GM18520 (cell line): ENCODE measurements around the gene KRTAP12-4.
"Not testable (repeated sequence)": the region's sequence is repeated elsewhere in the genome, so short reads cannot be mapped to it uniquely, and the experiment has no call there.

Source experiments
- ATAC-seq: cut with Tn5 transposase; IDR thresholded peaks from one replicate; pipeline ENCODE4 v1.9.1; 2021; ENCODE audit not compliant: unreplicated experiment

KRTAP12-4 gene

DNA sequence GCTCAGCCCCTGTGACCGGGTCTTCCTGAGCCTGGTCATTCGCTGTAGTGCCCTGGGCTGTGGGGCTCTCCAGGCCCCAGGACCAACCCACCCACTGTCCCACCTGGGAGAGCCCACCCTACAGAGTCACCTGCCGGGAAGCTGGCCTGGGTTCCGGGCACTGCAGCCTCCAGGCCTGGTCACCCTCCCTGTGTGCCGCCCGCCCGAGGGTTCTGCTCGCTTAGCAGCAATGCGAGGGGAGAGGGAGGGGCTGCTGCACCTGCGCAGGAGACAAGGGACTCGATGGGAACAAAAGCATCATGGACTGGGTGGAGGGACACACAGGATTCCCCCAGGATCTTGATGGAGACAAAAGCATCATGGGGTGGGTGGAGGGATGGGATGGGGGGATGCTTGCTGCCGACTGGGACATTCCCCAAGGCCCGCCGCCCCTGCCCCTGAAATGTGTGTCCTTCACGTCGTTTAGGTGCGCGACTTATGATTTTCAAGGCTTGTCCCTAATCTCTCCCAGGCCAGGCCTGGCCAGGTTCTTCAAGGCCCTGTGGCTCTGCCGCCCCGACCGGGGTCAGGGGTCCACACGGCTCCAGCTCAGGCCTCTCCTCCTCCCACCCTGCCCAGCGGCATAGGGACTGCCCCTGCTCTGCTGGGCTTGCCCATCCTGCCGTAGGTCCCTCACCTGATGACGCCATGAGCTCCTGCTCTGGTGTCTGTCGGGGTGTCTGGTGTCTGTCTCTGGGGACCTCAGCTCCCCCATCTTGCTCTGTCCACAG is 40.9 kb downstream of the KRTAP12-4 start:
- ATAC-seq: no peak

DNA sequence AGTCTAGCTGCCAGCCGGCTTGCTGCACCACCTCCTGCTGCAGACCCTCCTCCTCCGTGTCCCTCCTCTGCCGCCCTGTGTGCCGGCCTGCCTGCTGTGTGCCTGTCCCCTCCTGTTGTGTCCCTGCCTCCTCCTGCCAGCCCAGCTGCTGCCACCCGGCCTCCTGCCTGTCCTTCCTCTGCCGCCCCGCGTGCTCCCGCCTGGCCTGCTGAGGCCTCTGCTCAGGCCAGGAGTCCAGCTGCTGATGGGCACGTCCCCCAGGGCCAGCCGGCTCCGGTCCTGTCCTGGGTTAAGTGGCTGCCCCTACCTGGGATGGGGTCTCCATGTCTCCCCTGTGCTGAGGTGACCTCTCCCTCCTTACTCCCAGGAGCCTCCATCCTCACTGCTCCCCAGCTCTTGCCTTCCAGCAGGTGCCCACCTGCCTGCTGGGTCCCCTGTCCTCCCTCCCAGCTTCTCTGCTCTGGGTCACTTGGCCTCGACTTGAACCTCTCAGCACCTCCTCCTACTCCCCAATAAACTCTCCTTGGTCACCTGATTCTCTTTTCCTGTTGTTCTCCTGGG is 41.7 kb downstream of the KRTAP12-4 start:
- no peak for ATAC-seq

DNA sequence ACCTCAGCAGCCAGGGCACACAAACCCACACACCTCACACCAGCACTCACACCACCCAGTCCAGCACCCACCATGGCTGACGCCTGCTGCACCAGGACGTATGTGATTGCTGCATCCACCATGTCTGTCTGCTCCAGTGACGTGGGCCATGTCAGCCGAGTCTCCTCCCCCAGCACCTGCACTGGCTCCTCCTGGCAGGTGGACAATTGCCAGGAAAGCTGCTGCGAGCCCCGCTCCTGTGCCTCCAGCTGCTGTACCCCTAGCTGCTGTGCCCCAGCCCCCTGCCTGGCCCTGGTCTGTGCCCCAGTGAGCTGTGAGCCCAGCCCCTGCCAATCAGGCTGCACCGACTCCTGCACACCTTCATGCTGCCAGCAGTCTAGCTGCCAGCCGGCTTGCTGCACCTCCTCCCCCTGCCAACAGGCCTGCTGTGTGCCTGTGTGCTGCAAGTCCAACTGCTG is 42.4 kb downstream of the KRTAP12-4 start, which contains the start of gene KRTAP10-8:
Gene KRTAP10-8 (plus strand): TSS at position 51 of the 458 bp plus-strand sequence. CDS start 22 bp downstream, at position 73.
- ATAC-seq: no peak

DNA sequence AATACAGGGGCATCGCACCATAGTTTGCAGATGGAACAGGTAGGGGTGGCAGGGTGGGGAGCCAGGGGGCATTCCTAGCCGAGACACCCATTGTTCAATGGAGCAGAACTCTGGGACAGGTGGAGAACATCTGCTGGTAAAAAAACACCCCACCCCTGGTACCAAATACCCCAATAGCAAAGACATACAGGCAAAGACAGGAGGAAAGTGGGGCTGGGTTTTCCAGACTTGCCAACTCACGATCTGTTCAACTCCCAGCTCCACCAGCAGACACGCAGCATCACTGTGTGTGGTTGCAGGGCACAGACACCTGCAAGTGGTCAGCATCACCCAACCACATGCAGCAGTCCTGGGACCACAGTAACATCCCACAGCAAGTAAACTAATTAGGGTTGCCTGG is 42.9 kb downstream of the KRTAP12-4 start:
- ATAC-seq: no peak

DNA sequence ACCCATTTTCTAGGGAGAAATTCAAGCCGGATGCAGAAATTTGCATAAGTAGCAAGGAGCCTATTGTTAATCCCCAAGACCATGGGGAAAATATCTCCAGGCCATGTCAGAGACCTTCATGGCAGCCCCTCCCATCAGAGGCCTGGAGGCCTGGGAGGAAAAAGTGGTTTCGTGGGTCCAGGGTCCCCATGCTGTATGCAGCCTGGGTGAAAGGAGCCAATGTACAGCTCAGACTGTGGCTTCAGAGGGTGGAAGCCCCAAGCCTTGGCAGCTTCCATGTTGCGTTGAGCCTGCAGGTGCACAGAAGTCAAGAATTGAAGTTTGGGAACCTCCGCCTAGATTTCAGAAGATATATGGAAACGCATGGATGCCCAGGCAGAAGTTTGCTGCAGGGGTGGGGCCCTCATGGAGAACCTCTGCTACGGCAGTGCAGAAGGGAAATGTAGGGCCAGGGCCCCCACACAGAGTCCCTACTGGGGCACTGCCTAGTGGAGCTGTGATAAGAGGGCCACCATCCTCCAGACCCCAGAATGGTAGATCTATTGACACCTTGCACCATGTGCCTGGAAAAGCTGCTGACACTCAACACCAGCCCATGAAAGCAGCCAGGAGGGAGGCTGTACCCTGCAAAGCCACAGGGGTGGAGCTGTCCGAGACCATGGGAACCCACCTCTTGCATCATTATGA is 44.2 kb downstream of the KRTAP12-4 start:
- ATAC-seq: not testable (repeated sequence)

DNA sequence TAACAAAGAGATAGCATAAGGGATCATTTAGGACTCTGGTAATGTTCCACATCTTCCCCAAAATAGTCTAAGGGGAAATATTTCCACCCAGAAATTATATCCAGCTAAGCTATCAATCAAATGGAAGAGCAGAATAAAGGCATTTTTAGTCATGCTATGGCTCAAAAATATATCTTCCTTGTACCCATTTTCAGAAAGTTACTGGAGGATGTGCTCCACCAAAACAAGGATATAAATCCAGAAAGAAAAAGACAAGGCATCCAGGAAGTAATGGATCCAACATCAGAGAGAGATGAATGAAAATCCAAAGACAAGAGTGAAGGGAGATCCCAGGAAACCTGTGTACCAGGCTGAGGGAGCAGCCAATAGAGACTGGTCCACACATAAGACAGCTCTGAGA is 45.3 kb downstream of the KRTAP12-4 start:
- no peak for ATAC-seq

DNA sequence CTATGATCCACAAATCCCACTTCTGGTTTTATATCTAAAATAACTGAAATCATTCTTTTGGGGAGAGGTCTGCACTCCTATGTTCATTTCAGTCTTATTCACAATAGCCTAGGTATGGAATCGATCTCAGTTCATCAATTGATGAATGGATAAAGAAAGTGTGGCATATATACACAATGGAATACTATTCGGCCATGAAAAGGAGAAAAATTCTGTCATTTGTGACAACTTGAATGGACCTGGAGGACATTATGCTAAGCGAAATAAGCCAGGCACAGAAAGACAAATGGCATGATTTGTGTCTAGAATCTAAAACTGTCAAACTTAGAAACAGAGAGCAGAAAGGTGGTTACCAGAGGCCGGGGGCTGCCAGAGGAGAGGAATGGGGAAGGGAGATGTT is 48.0 kb downstream of the KRTAP12-4 start:
- no peak for ATAC-seq
